Body of pancreas (tissue), 4 donors: ENCODE measurements around the gene TIE1.

ENCODE experiments used
- POLR2A ChIP-seq, 3 donors: fragments of 450-650 bp; IDR thresholded peaks; one replicate each; pipeline ENCODE4 v1.6.1; 2016; ENCODE audit warnings: antibody characterized with exemption in 3 of 3, mild to moderate bottlenecking in 2 of 3
- TF ChIP-seq, protein P1 (sequence below), 7 experiments: fragments of 450-650 bp in 4 of 7; fragments of 200-600 bp in 3 of 7; sonication (generic) in 3 of 7; IDR thresholded peaks; one replicate each; pipeline ENCODE4 v1.5.1; 2016 to 2019; ENCODE audit warnings: antibody characterized with exemption in 7 of 7

DNA sequence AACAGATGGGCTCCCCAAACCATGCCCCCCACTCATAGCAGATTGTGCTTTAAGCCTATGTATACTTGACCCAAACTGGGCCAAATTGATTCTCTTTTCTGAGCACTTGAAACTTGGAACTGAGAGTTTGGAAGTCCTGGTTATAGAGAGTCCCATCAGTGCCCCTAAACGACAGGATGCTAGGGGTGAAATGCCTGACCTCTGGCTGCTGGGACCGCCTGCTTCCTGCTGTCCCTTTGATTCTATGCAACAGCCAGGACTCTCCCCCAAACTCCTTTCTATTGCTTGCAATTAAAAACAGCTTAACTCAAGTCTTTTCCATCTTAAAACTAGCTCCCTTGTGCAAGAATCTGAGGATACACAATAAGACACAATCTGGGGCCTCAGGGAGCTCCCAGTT lies 20.1 kb upstream of the TIE1 start:
- TF ChIP-seq, protein P1, sequence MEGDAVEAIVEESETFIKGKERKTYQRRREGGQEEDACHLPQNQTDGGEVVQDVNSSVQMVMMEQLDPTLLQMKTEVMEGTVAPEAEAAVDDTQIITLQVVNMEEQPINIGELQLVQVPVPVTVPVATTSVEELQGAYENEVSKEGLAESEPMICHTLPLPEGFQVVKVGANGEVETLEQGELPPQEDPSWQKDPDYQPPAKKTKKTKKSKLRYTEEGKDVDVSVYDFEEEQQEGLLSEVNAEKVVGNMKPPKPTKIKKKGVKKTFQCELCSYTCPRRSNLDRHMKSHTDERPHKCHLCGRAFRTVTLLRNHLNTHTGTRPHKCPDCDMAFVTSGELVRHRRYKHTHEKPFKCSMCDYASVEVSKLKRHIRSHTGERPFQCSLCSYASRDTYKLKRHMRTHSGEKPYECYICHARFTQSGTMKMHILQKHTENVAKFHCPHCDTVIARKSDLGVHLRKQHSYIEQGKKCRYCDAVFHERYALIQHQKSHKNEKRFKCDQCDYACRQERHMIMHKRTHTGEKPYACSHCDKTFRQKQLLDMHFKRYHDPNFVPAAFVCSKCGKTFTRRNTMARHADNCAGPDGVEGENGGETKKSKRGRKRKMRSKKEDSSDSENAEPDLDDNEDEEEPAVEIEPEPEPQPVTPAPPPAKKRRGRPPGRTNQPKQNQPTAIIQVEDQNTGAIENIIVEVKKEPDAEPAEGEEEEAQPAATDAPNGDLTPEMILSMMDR (IDR thresholded peaks at IDR 0.05): no peak
- no peak for TF ChIP-seq POLR2A (IDR thresholded peaks at IDR 0.05)
